Head of caudate nucleus (tissue), 42 donors: ENCODE data around the gene CDC42.

Experiments
- DNase-seq, 42 donors: peaks; one replicate each; pipeline versions ENCODE4 v3.0.0 to v3.0.0-alpha.2; 2020 to 2021; ENCODE audit warnings: mixed read lengths in 7 of 42
- intact Hi-C: fragments of 100-400 bp; cut with DNase I; formaldehyde crosslinking; loops from one replicate; pipeline ENCODE4 v1.15.0; 2022

Gene CDC42

GRCh38 chr1:22101199-22101598 lies 48.7 kb downstream of the CDC42 start:
- no peak for DNase-seq
- intact Hi-C loops, result no loop called here

- DNase-seq, result no peak
- intact Hi-C loops, result no loop called here
These were observed 49.5 kb downstream of the CDC42 start for GRCh38 chr1:22101995-22102394.

DNA sequence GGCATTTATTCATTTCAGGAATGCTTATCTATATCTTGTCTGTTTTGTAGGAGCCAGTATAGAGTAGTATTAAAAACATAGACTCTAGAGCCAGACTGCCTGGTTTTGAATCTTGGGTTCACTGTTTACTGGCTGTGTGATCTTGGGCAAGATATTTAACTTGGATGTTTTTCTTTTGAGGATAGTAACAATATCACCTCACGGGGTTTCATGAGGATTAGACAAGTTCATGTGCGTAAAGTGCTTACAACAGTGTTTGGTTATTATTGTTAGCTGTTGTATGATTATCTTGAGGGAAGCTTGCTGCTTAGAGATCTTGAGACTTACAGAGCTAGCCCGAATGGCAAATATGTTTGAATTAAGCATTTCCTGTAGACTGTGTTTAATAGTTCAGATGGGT lies 50.2 kb downstream of the CDC42 start:
- no peak for DNase-seq
- intact Hi-C loops, result no loop called here

DNA sequence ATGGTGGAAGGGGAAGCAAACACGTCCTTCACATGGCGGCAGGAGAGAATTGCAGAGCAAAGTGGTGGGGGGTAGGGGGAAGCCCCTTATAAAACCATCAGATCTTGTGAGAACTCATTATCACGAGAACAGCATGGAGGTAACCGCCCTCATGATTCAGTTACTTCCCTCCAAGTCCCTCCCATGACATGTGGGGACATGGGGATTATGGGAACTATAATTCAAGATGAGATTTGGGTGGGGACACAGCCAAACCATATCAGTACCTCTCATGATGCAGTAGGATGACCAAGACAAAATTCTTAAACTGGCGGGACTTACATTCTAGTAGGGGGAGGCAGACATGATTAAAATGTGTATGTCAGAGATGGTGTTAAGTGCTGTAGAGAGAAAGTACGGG lies 51.6 kb downstream of the CDC42 start:
- intact Hi-C loops, result no loop called here
- DNase-seq, result no peak

DNA sequence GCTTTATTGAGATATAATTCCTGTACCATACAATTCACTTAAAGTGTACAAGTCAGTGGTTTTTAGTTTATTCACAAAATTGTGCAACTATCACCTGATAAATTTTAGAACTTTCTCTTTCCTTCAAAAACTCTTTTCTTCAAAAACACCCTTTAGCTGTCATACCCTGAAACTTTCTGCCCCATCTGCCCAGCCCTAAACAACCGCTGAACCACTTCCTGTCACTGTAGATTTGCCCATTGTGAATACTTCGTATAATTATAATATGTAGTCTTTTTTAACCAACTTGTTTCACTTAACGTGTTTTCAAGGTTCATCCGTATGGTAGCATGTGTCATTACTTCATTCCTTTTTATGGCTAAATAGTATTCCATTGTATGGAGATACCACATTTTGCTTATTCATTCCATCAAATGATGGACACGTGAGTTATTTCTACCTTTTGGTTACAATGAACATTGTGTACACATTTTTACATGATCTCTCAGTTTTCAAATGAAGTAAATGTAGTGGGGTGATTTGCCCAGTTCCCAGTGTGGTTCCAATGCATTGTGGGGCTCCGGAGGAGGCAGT lies 52.4 kb downstream of the CDC42 start:
- intact Hi-C loops, result no loop called here
- DNase-seq, result no peak

GRCh38 chr1:22105611-22106207 lies 53.2 kb downstream of the CDC42 start:
- peak in 16 of 42 donors; percentile 36 to 76 (median 52) for DNase-seq
- intact Hi-C loops, result no loop called here

DNA sequence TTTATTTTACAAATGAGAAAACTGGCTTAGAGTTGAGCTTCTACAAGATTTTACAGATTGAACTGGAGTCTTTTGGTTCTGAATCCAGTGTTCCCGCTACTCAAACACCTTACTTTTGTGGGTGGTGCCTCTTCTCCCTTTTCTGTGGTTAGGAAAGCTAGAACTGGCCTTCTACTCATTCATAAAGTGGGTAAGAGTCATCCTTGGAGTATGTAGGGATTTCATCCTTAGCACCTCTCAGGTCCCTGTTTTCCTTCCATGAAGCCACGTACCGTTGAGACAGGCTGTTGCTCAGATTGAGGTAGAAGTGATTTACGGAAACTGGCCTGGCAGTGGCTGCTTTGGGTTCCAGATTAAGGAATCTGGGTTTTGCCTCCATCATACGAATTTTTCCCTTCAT lies 54.6 kb downstream of the CDC42 start:
- intact Hi-C loops, result no loop called here
- DNase-seq, result no peak

- intact Hi-C loops, result no loop called here
- DNase-seq, result peak in 1 of 42 donors; percentile 55
These were observed 56.0 kb downstream of the CDC42 start for GRCh38 chr1:22108339-22109105.

DNA sequence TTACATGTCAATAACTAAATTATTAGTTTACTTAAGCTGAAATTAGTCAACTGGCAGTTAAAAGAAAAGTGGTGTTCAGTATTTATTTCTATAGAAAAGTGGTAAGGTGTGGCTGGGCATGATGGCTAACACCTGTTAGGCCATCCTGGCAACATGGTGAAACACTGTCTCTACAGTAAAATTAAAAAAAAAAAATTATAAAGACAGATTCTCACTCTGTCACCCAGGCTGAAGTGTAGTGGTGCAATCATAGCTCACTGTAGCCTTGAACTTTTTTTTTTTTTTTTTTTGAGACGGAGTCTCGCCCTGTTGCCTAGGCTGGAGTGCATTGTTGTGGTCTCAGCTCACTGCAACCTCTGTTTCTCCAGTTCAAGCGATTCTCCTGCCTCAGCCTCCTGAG lies 57.5 kb downstream of the CDC42 start:
- intact Hi-C loops, result loop anchor here (10.0 kb wide), 1 partner anchor 305 kb away; no protein-coding TSS in a partner anchor
- no peak for DNase-seq

- peak in 2 of 42 donors; percentile 19 to 24 for DNase-seq
- intact Hi-C loops, result loop anchor here (10.0 kb wide), 1 partner anchor 304 kb away; no protein-coding TSS in a partner anchor
These were observed 58.6 kb downstream of the CDC42 start for GRCh38 chr1:22111115-22111514.

DNA sequence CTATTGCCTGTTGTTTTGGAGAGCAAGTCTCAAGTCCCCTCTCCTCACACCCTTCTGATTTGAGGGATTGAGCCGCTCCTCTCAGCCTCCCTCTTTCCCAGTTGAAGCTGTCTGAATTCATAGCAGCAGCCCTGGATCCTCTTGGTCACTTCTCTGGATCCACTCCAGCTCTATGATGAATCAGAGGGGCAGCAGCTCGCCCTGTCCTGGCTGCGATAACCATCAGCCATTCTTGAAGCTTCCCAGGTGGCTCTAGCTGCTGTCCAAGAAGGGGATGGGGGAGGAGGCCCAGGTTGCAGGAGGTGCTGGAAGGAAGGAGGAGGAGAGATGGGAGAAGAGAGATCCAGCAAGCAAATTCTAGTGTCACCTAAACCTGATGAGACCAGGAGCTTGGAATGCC lies 59.1 kb downstream of the CDC42 start:
- intact Hi-C loops, result loop anchor here (10.0 kb wide), 1 partner anchor 303 kb away; no protein-coding TSS in a partner anchor
- DNase-seq, result no peak

- intact Hi-C loops, result loop anchor here (10.0 kb wide), 1 partner anchor 302 kb away; no protein-coding TSS in a partner anchor
- DNase-seq, result peak in 1 of 42 donors; percentile 1
These were observed 60.0 kb downstream of the CDC42 start for GRCh38 chr1:22112554-22112953.

DNA sequence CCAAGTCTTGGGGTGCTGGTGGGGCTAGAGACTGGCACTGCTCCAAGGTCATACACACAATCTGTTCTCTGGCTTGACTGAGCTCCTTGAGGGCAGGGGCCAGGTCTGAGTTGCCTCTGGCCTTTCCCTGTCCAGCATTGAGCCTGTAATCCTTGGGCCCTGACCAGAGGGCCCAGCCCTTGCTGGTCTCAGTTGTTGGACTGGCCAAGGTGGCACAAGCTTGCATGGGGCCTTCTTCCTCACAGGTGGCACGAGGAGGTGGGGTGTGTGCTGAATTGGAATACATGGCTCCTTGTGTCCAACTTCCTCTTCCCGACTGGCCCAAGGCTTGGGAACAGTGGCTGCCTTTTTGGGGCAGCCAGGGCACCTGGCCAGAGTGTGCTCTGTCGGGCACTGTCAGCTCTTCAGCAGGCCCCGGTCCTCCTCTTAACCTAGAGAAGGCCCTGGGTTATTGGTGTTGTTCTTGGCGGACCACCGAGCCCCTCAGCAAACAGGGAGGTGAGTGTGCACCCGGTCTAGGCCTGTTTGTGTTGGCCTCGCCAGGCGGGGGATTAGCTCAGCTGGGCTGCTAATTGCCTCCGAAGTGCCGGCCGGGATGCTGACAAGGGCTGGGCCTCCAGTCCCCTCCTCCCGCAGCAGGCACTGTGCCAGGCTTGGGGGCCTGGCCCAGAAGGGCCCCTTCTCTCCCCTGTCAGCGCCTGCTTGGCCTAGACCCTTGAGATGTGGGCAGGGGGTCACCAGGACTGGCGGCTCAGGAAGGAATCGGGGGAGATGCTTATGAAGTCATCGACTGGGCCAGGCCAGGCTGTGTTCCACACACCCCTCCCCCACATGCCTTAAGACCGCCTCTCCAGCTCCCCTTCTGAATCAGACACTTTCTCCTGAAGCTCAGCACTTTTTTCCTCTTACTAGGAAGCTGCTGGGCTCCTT lies 61.8 kb downstream of the CDC42 start:
- intact Hi-C loops, result loop anchor here (10.0 kb wide), 1 partner anchor 300 kb away; no protein-coding TSS in a partner anchor
- peak in 15 of 42 donors; percentile 25 to 69 (median 43) for DNase-seq

- intact Hi-C loops, result loop anchor here (10.0 kb wide), 1 partner anchor 300 kb away; no protein-coding TSS in a partner anchor
- peak in 3 of 42 donors; percentile 1 to 35 (median 23) for DNase-seq
These were observed 62.8 kb downstream of the CDC42 start for GRCh38 chr1:22115286-22115685.

GRCh38 chr1:22117238-22117637 lies 64.7 kb downstream of the CDC42 start:
- peak in 22 of 42 donors; percentile 8 to 82 (median 52) for DNase-seq
- intact Hi-C loops, result loop anchor here (10.0 kb wide), 1 partner anchor 298 kb away; no protein-coding TSS in a partner anchor

- intact Hi-C loops, result loop anchor here (10.0 kb wide), 1 partner anchor 297 kb away; no protein-coding TSS in a partner anchor
- DNase-seq, result peak in 12 of 42 donors; percentile 12 to 69 (median 36)
These were observed 65.3 kb downstream of the CDC42 start for GRCh38 chr1:22117851-22118250.

DNA sequence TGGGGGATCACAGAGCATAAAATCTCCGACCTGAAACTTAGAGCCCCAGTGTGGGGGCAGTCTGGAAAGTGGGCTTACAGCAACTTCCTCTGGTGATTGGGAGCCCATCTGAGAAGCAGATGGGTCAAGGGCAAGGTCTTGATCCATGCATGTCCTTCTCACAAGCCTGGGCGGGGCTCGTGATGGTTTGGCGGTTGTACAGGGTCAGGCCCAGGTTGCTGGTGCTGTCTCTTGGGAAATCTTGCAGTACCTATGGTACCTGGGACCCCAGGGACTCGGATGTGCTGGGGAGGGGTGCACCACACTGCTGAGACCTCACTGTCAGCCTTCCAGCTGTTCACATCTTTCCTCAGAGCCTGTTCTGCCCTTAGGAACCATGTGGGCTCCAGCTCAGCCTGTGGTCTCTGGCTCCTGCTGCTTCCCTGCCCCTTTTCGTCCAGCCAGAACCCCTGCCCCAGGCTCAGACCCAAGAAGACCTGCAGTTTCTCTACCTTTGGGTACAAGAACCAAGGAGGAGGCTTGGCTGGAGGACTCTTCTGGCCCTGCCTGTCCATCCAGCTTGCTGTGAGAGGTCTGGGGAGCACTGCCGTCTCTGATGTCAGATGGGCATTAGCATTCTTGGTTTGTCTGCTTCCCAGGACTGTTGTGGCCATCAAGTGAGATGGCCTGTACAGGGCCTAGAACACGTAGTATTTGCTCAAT lies 65.9 kb downstream of the CDC42 start:
- intact Hi-C loops, result loop anchor here (10.0 kb wide), 1 partner anchor 296 kb away; no protein-coding TSS in a partner anchor
- peak in 4 of 42 donors; percentile 7 to 29 (median 25) for DNase-seq
